ENCODE measurements around the gene GLA. TPM values are rescaled to one million over a fixed set of nuclear protein-coding genes. Genes with fewer than 3 reads are reported as not detected.
A peak's percentile ranks its signal among the peaks of the same experiment; 100 is the strongest.

The GLA gene
- total and polyA plus RNA-seq, 2 of the 13 experiments (the other 11 are each of a cell fraction or from before 2014, with no cell fraction given) = 31.4 to 59.3 TPM

- FAIRE-seq (no peak), DNase-seq (ENCODE audit: low spot score) (no peak), ATAC-seq (no peak)
- no peaks in the 10 kb centered on the region for H3K36me3 ChIP-seq (replicated peaks in 1 of 2; ENCODE audit: control insufficient read depth in 1 of 2, insufficient read depth in 2 of 2, low read length in 2 of 2)
- ChIA-PET CTCF (ENCODE audit: low intra/inter-chr PET ratio, low total read pairs) (no interaction called here), POLR2A (no interaction called here)
- no peaks in the 10 kb centered on the region for H3K9me3 ChIP-seq (ENCODE audit: low read length)
- no peak overlapping the region for H3K9ac ChIP-seq (ENCODE audit: insufficient read depth, low read depth, low read length)
- H3K4me2 ChIP-seq (ENCODE audit: low read depth, low read length) = no peak overlapping the region
- H3K4me1 ChIP-seq (ENCODE audit: insufficient read depth, low read length) = no peaks in the 10 kb centered on the region
- BruUV-seq (replicated peaks) = no TSS peak
- in situ Hi-C loops (cut with HindIII; ENCODE audit: extremely low pct_ligation_motif_present, low pct_unique_long_range_greater_than_20kb) (no loop called here), intact Hi-C loops (cut with micrococcal nuclease; ENCODE audit: unreplicated experiment) (no loop called here)
- no peak overlapping the region for H3K27ac ChIP-seq (ENCODE audit: extremely low read length, insufficient read depth, low read length)
- no peak overlapping the region for H2AFZ ChIP-seq (ENCODE audit: low read length)
- H3K4me3 ChIP-seq (replicated peaks in 1 of 3; ENCODE audit: insufficient read depth in 1 of 3, low read depth in 2 of 3, low read length in 3 of 3) = no peak overlapping the region
- no peaks in the 10 kb centered on the region for H3K27me3 ChIP-seq (ENCODE audit: control insufficient read depth in 1 of 2, insufficient read depth in 2 of 2, low read length in 2 of 2)
- no peaks in the 10 kb centered on the region for H4K20me1 ChIP-seq (ENCODE audit: insufficient read depth, low read length)
- WGBS (ENCODE audit: low lambda C conversion rate) = no CpG with 5 or more reads among the region's 1 CpG
- H3K79me2 ChIP-seq (ENCODE audit: insufficient read depth, low read length) = no peaks in the 10 kb centered on the region
- TF ChIP-seq NFKB2 (CRISPR knock-in tag; IDR thresholded peaks at IDR 0.05; ENCODE audit: borderline replicate concordance) (no peak), HNRNPH1 (optimal IDR thresholded peaks at IDR 0.05; ENCODE audit: low read depth, low read length) (no peak), ZNF205 (CRISPR knock-in tag; IDR thresholded peaks at IDR 0.05) (no peak)
Observed at GRCh38 chrX:101359966-101360365, 47.8 kb downstream of the GLA start.

GRCh38 chrX:101357166-101357795, 50.4 kb downstream of the GLA start:
- H3K36me3 ChIP-seq (replicated peaks in 1 of 2; ENCODE audit: control insufficient read depth in 1 of 2, insufficient read depth in 2 of 2, low read length in 2 of 2) = no peaks in the 10 kb centered on the region
- H3K9me3 ChIP-seq (ENCODE audit: low read length) = no peaks in the 10 kb centered on the region
- POLR2A ChIA-PET = no interaction called here
- H4K20me1 ChIP-seq (ENCODE audit: insufficient read depth, low read length) = no peaks in the 10 kb centered on the region
- H3K4me2 ChIP-seq (ENCODE audit: low read depth, low read length) = no peak overlapping the region
- no peak for DNase-seq (ENCODE audit: low spot score)
- no peaks in the 10 kb centered on the region for H3K27me3 ChIP-seq (ENCODE audit: control insufficient read depth in 1 of 2, insufficient read depth in 2 of 2, low read length in 2 of 2)
- no peaks in the 10 kb centered on the region for H3K4me1 ChIP-seq (ENCODE audit: insufficient read depth, low read length)
- CTCF ChIA-PET (ENCODE audit: low intra/inter-chr PET ratio, low total read pairs) = no interaction called here
- no peaks in the 10 kb centered on the region for H3K79me2 ChIP-seq (ENCODE audit: insufficient read depth, low read length)
- peak; percentile 85 for FAIRE-seq
- no TSS peak for BruUV-seq (replicated peaks)
- 22% methylated on average over 3 of the region's 5 CpGs for WGBS (ENCODE audit: low lambda C conversion rate)
- no peak overlapping the region for H3K27ac ChIP-seq (ENCODE audit: extremely low read length, insufficient read depth, low read length)
- no peak overlapping the region for H3K9ac ChIP-seq (ENCODE audit: insufficient read depth, low read depth, low read length)
- intact Hi-C loops (cut with micrococcal nuclease; ENCODE audit: unreplicated experiment) (no loop called here), in situ Hi-C loops (cut with HindIII; ENCODE audit: extremely low pct_ligation_motif_present, low pct_unique_long_range_greater_than_20kb) (no loop called here)
- peak; percentile 54 for ATAC-seq
- H2AFZ ChIP-seq (ENCODE audit: low read length) = no peak overlapping the region
- H3K4me3 ChIP-seq (replicated peaks in 1 of 3; ENCODE audit: insufficient read depth in 1 of 3, low read depth in 2 of 3, low read length in 3 of 3) = no peak overlapping the region
- TF ChIP-seq ZNF484 (CRISPR knock-in tag; IDR thresholded peaks at IDR 0.05; ENCODE audit: borderline replicate concordance, low read depth) = no peak
- TF ChIP-seq IKZF5 (CRISPR knock-in tag; IDR thresholded peaks at IDR 0.05) = no peak
- TF ChIP-seq IRF2 (CRISPR knock-in tag; IDR thresholded peaks at IDR 0.05) = no peak
- no peak for TF ChIP-seq RFXAP (CRISPR knock-in tag; IDR thresholded peaks at IDR 0.05; ENCODE audit: borderline replicate concordance)
- TF ChIP-seq NRL (CRISPR knock-in tag; IDR thresholded peaks at IDR 0.05; ENCODE audit: borderline replicate concordance) = no peak
- no peak for TF ChIP-seq NBN (conservative IDR thresholded peaks at IDR 0.05)
- TF ChIP-seq FOXP4 (CRISPR knock-in tag; IDR thresholded peaks at IDR 0.05) = no peak
- no peak for TF ChIP-seq CREB3 (CRISPR knock-in tag; IDR thresholded peaks at IDR 0.05)
- no peak for TF ChIP-seq IRX3 (CRISPR knock-in tag; IDR thresholded peaks at IDR 0.05; ENCODE audit: borderline replicate concordance, low read depth)
- no peak for TF ChIP-seq ZNF235 (CRISPR knock-in tag; IDR thresholded peaks at IDR 0.05; ENCODE audit: borderline replicate concordance)
- no peak for TF ChIP-seq ZNF431 (CRISPR knock-in tag; IDR thresholded peaks at IDR 0.05; ENCODE audit: borderline replicate concordance, low read depth)

Data from HepG2 (cell line).